Measurements from ENCODE around the gene C14orf39.

The C14orf39 gene, protein sequence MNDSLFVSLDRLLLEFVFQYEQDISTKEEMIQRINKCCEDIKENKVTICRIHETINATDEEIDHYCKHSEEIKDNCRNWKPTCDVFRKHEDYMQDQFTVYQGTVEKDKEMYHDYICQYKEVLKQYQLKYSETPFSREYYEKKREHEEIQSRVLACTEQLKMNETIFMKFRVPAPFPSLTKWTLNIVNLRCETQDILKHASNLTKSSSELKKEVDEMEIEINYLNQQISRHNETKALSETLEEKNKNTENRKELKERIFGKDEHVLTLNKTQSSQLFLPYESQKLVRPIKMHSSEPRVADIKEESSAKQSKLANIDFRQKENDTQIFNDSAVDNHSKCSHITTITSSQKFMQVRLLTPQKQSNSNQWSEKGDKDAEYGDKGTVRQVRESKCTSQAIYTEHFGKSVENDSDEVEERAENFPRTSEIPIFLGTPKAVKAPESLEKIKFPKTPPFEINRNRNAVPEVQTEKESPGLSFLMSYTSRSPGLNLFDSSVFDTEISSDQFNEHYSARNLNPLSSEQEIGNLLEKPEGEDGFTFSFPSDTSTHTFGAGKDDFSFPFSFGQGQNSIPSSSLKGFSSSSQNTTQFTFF

DNA sequence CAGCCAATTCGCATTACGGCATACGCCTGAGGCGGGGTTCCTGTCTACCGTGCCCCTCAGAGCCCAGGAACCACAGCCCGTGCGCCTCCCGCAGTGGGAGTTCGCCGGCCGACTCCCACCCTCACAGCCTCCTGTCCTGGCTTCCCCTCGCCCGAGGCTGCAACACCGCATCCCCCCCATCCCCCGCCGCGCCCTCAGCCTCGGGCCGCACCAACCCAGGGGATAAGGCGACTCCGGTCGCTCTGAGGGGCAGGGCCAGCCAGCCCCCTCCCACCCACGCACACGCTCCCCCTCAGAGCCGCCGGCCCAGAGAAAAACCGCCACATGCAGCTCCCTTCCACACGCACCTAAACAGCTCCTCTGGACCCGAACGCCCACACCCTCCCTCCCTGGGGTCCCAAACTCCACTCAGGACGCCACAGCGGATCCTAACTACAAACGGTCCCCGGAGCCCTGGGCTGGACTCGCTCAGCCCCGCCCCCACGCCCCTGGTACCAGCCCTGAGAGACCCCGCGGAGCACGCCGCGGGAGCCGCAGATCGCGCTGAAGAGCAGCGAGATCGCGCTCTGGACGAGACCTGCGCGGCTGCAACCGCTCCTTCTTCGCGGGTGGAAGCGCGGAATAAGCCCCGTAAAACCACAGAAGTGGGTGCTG, at the start of gene C14orf39:
Gene C14orf39, minus strand, starts transcription at position 466 of the 654 bp plus-strand sequence. CDS start 985 bp downstream, outside the sequence.
- peak; percentile 27 to 55 for DNase-seq

DNA sequence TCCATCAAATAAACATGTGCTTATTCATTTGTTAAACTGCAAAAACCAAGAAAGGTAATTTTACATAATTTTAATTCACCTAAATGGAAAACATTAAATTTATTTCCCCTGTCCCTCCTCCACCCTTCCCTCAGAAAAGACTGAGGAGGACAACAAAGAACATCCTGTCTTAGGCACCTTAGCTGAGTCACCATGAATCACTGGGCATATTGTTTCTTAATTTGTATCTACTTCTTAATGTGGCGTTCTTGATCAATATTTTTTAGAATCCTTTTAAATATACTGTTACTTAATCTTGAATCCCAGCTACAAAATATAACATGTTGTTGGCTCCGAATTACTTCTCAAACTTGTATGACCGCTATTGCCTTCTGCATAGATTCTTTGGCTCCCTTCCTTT, 46.6 kb upstream of the C14orf39 start:
- DNase-seq = no peak

- DNase-seq = no peak
Observed at GRCh38 chr14:60515511-60516289, 29.8 kb upstream of the C14orf39 start.

DNA sequence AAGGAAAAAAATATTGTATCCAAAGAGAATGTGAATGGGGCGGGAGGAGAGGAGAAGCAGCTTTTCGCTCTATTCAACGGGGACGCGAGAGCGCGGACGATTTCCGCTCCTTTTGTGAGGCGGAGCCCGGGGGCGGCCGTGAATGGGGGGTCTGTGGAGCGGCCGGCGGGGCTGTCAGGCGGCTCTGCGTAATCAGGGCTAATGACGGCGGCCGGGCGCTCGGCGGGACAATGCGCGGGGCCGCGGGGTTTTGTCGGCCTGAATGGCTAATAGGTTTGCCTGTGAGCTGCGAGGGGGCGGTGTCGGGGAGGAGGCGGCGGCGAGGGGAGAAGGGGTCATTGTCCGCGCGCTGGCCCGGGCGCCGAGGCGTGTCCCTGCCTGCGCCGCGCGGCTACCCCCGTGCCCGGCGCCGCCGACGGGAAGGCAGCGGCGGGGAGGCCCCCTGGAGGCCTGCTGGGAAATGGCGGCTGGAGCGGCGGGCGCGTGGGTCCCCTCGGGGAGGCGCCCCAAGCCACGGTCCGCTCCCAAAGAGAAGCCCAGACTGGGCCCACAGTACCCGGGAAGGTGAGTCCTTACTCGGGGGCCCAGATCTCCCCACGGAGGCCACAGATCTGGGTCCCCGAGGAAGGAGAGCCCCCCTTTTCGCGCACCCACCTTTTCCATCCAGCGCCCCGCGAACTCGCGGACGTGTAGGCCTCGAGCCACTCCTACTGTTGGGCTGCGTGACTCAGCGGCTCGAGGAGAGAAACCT, 29.1 kb upstream of the C14orf39 start:
- peak in 1 of 2 experiments; percentile 47 for DNase-seq

- peak in 1 of 2 experiments; percentile 50 for DNase-seq
Observed at GRCh38 chr14:60514378-60514740, 28.5 kb upstream of the C14orf39 start.

GRCh38 chr14:60512973-60513571, 27.2 kb upstream of the C14orf39 start:
- DNase-seq = no peak

DNA sequence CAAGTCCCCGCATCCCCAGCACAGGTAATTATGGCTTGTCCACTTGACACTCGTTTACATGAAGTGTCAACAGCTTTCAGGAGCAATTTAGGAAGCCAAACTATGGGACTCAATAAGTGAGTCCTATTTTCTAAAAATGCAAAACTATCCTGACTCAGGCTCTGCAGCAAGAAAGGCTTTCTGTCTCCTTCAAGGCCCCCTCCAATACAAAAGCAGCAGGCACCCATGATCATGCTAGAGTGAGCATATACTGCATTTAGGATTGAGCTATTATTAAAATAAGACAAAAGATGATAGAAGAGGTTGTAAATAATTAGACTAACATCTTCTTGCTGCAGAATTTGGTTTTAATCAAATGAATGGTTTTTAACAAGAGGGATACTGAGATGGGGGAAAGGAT, 26.3 kb upstream of the C14orf39 start:
- DNase-seq = no peak

DNA sequence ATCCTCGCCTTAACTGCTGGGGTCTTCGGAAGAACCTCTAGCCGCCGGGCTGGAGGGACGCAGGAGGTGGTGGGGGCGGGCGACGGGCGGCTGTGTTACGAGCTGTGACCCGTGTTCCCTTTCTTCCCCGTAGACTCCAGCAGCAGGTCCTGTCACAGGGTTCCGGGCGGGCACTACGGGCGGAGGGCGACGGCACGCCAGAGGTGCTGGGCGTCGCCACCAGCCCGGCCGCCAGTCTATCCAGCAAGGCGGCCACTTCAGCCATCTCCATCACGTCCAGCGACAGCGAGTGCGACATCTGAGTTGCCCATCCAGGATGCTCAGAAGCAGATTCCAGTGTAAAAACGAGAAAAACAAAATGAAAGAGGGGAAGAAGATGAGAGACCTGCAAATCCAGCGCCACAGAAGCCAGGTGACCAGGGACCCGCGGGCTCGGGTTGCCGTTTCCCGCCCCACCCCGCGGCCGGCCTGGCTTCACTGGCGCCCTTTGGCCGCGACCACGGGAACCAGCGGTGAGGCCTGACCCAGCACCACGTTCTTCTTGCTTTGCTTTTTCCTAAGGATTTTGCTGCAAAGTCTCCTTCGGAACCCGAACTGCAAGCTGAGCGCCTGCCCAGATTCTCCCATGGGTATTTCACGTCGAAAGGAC, 25.2 kb upstream of the C14orf39 start:
- no peak for DNase-seq

DNA sequence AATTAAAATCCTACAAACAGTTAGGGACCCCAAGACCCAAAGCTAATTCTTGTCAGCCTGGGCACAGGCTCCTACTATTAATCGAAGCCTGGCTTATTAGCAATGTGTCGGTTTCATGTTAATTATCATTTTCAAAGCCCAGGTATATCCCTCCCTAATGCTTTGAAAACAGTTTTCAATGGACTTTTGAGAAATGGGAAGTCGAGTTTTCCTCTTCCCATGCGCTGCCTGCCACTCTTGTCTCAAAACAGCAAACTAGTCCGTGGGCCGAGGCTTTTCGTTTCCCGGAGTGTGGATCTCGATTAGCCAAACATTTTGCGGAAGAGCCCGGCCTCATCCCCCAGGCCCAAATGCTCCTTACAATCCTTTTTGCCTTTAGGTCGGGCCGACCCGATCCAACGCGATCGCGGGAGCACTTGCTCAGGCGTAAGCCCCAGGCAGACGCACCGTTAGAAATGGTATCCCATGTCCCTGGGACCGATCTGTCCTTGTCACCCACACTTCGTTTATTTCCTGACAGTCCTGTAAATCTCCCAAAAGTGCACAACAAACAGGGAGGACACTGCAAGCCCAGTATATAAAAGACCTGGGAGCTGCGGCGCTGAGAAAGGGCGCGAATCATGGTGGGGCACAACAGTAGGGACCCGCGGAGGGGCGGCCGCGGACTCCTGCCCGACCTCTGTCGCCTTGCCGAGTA, 24.5 kb upstream of the C14orf39 start:
- no peak for DNase-seq

DNA sequence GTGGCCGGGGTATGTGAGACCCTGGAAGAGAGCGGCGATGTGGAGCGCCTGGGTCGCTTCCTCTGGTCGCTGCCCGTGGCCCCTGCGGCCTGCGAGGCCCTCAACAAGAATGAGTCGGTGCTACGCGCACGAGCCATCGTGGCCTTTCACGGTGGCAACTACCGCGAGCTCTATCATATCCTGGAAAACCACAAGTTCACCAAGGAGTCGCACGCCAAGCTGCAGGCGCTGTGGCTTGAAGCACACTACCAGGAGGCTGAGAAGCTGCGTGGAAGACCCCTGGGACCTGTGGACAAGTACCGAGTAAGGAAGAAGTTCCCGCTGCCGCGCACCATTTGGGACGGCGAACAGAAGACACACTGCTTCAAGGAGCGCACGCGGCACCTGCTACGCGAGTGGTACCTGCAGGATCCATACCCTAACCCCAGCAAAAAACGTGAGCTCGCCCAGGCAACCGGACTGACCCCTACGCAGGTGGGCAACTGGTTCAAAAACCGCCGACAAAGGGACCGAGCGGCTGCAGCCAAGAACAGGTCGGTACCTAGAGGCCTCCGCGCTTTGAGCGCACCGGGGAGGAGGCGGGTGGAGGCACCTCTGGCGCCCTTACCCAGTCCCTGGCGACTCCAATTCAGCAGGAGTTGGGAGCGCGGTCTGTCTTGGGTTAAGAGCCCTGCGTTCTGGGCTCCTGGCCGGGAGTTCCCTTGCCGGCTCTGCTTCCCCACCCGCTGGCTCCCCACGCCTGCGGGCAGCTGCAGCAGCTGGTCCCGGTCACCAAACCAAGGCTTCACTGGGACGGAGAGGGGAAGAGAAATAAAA, 23.8 kb upstream of the C14orf39 start:
- no peak for DNase-seq

GRCh38 chr14:60508707-60509437, 23.0 kb upstream of the C14orf39 start, which contains the start of gene SIX6:
Gene SIX6 (plus strand): TSS chr14:60509146. CDS start chr14:60509399, 253 bp downstream.
- DNase-seq = no peak

- DNase-seq = no peak
Observed at GRCh38 chr14:60508363-60508706, 22.5 kb upstream of the C14orf39 start.

DNA sequence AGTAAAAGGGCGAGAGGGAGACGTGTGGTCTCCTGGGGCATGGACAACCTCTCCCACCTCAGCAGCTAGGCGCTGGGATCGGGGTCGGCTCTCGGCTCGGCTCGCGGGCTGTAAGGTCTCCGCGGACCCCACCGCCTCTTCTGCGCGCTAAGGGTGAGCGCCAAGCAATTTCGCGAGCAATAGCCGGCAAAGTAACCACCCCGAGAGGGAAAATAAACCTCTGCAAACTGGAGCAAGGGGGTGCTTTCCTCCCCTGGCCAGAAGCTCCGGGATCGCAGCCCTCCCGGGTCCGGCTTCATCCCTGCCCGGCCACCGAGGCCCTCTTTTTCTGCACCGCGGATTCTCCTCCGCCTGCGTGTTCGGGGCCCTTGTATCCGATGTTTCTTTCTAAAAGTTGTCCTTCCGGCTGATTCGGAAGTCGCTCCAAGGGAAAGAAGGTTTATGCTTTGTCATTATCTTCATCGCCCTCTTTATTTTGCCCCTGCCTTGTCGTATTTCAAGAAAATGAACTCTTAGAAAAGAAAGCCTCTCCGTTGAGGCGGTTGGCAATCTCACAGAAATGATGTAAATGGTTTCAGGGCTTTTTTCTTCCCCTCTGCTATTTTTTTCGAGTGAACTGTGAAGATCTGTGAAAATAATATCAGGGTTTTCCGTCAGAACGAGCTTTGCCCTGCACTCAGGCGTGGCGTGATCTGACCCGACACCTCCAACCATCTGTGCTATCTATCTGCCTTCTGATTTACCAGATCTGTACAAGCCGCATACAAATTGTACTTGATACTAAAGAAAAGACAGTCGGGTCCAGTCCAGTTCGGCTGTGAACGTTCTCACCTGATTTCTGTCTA, 21.3 kb upstream of the C14orf39 start:
- no peak for DNase-seq

- no peak for DNase-seq
Observed at GRCh38 chr14:60506462-60506984, 20.7 kb upstream of the C14orf39 start.

DNA sequence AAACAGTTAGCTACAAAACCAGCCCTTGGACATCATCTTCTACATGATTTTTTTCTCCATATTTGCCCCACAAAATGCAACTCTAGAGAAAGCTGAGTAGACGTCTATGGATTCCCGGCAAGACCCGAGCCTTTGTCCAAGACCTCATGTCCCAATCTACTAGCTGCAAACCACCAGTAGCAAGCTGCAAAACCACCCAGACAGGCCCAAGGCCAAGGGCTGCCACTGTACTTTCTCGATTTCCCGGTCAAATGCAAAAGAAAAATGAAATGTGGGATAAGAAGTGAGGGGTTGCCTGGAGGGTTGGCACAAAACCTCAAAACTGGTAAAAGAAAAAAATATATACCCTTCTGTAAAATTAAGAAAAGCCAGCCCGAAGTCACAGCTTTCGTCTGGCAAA, 20.1 kb upstream of the C14orf39 start:
- no peak for DNase-seq

DNA sequence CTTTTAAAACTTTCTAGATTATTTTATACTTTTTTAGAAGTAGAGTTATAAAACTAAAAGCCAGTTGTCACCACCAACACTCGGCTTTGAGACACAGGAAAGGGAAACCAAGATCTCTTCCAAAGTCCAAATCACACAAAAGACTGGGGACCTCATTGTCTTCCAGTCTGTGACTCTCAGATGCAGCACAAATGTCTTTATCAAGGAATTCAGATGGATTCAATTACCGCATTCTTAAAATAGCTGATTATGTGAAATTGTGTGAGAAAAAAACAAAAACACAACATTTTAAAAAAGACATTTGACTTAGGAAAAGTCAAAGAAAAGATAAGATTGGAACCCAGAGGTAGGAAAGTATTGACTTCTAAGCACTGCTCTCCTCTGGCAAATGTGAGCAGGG, 19.6 kb upstream of the C14orf39 start:
- no peak for DNase-seq

DNA sequence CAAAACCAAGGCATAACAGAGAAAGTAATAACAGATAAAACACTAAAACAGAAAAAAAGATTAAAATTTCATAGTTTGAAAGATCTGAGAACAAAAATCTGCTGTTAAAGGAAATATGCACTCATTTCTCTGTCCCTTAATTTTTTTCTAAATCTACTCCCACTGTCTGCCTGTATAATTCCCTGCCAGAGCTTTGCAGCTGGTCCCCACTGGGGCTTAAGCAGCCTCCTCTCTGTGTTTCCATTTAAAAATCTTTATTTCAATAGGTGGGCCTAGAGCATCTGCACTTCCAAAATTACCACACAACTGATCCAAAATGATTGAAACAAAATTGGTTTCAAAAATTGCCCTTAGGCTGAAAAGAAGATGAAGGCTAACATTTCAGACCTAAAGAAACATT, 16.7 kb upstream of the C14orf39 start:
- DNase-seq = no peak

GRCh38 chr14:60495946-60496345, 10.1 kb upstream of the C14orf39 start:
- no peak for DNase-seq
